OCI-LY3 (cell line): ENCODE data around the gene SLC8A1.

Experiments used
- CTCF ChIP-seq: fragments of 200-600, 300-600 bp; sonication (generic); IDR thresholded peaks from 2 replicates; pipeline ENCODE4 v1.5.1; 2014; ENCODE audit warnings: antibody characterized with exemption, low read length, low read depth
- EZH2phosphoT487 ChIP-seq: fragments of 200-600 bp; shearing (Covaris generic); IDR thresholded peaks from 2 replicates; pipeline ENCODE4 v1.6.1; 2018; ENCODE audit warnings: antibody characterized with exemption, mixed run types, low read depth

- TF ChIP-seq CTCF (no peak), EZH2phosphoT487 (no peak)
Observed at GRCh38 chr2:40062381-40062780, 389.5 kb downstream of the SLC8A1 start.
